ENCODE data around the gene OSER1.

DNA sequence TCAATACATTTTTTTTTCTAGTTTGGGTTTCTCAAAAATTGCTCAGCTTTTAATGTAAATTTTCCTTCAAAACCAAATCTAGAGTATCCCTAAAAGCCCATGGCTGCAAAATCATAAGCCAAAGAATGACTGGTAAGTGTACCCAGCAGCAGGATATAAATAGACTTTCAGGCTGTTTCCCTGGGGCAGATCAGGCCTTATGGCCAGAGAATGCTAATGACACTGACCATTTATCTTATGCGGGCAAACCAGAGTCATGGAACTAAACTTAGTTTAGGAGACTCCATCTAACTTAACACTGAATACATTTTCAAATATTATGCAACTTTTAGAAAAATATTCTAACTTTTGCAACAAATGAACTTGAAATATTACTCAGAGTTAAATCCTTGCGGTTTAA is 7.4 kb downstream of the OSER1 start:
- TF ChIP-seq CTCF (conservative IDR thresholded peaks at IDR 0.05; ENCODE audit: low read length) (no peak), EZH2phosphoT487 (IDR thresholded peaks at IDR 0.05; ENCODE audit: borderline replicate concordance) (no peak)

All from Loucy (cell line).